ENCODE measurements around the gene METTL8. TPM values are rescaled to one million over a fixed set of nuclear protein-coding genes. Genes with fewer than 3 reads are reported as not detected.

Gene METTL8
- total and polyA plus RNA-seq, 8 donors, result 2.2 to 9.0 (median 5.8) TPM

DNA sequence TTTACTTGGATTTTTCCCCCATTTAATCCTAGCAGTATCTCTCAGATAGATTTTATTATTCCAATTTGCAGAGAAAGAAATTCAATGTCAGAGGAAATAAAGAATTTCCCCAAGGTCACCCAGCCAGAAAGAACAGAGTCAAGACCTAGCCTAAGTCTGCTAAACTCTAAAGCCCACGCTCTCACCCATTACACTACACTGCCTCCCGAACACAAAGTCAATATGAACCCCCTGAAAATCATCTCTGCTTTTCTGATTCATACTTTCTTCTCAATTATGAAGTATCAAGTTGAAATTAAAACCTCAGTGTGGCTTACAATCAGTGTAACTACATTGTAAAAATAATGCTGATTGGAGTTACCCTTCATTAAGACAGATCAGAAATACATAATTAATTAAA, 89.6 kb downstream of the METTL8 start:
- Histone ChIP-seq H3K9me3 (no peaks in the 10 kb centered on the region), H3K4me1 (no peaks in the 10 kb centered on the region), H3K4me3 (no peak overlapping the region), H3K36me3 (no peaks in the 10 kb centered on the region), H3K27ac (no peak overlapping the region), H3K27me3 (no peaks in the 10 kb centered on the region)
- WGBS, 2 donors, result 94 to 97% methylated on average over 2 of the region's 2 CpGs
- intact Hi-C loops (cut with DNase I), result no loop called here
- FAIRE-seq (no peak), DNase-seq (no peak), ATAC-seq (no peak)
- TF ChIP-seq, protein P1, sequence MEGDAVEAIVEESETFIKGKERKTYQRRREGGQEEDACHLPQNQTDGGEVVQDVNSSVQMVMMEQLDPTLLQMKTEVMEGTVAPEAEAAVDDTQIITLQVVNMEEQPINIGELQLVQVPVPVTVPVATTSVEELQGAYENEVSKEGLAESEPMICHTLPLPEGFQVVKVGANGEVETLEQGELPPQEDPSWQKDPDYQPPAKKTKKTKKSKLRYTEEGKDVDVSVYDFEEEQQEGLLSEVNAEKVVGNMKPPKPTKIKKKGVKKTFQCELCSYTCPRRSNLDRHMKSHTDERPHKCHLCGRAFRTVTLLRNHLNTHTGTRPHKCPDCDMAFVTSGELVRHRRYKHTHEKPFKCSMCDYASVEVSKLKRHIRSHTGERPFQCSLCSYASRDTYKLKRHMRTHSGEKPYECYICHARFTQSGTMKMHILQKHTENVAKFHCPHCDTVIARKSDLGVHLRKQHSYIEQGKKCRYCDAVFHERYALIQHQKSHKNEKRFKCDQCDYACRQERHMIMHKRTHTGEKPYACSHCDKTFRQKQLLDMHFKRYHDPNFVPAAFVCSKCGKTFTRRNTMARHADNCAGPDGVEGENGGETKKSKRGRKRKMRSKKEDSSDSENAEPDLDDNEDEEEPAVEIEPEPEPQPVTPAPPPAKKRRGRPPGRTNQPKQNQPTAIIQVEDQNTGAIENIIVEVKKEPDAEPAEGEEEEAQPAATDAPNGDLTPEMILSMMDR (IDR thresholded peaks at IDR 0.05), result no peak

DNA sequence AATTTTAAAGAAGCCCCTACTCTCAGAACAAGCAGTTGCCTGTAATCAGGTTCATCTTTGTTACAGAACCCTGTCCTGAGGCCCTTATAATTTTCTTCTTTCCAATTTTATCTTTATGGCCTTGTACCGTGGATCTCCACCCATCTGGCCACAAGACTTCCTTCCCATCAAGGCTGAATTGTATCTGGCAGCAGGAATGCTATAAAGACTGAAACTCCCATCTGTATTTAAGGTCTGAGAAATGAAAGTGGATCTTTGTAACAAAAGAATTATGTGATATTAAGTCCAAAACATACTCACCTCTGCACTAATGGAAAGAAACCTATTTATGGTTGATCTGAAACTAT, 91.8 kb downstream of the METTL8 start:
- intact Hi-C loops (cut with DNase I), result no loop called here
- 43% methylated on average over 1 of the region's 1 CpG for WGBS, 2 donors

DNA sequence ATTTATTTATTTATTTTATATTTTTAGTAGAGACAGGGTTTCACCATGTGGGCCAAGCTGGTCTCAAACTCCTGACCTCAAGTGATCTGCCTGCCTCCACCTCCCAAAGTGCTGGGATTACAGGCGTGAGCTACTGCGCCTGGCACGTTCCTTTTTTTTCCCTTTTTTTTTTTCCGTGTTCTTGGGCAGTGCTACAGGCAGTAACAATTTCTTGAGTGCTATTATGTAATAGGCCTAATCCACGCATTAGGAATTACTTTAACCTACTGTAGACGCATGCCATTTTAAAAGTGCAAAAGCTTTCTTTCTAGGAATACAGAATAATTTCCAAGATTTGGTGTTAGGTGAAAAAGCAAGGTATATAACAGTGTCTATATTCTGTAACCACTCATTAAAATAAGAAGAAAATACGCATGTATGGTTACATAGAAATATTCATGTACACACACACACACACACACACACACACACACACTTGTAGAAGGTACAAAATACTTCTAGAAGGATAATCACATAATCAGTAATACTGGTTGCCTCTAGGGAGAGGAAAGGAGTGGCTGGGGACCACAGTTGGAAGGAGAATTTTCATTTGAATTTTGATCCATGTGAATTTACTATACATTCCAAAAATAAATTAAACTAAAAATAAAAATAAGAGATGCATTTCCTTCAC, 92.3 kb downstream of the METTL8 start:
- FAIRE-seq, result no peak
- Histone ChIP-seq H3K4me1 (no peaks in the 10 kb centered on the region), H3K9me3 (no peaks in the 10 kb centered on the region), H3K27ac (no peak overlapping the region), H3K36me3 (no peaks in the 10 kb centered on the region), H3K27me3 (no peaks in the 10 kb centered on the region), H3K4me3 (no peak overlapping the region)
- 98 to 99% methylated on average over 7 of the region's 7 CpGs for WGBS, 2 donors
- ATAC-seq, result no peak
- TF ChIP-seq, protein P1 (IDR thresholded peaks at IDR 0.05), result no peak
- DNase-seq, result no peak
- intact Hi-C loops (cut with DNase I), result no loop called here

More for the DNA sequence above, 91.8 kb downstream of the METTL8 start:
- no peaks in the 10 kb centered on the region for H3K27me3 ChIP-seq
- TF ChIP-seq, protein P1 (IDR thresholded peaks at IDR 0.05), result no peak
- ATAC-seq, result no peak
- FAIRE-seq, result no peak
- no peaks in the 10 kb centered on the region for H3K9me3 ChIP-seq
- H3K27ac ChIP-seq, result no peak overlapping the region
- H3K4me1 ChIP-seq, result no peaks in the 10 kb centered on the region
- DNase-seq, result no peak
- H3K36me3 ChIP-seq, result no peaks in the 10 kb centered on the region
- no peak overlapping the region for H3K4me3 ChIP-seq

DNA sequence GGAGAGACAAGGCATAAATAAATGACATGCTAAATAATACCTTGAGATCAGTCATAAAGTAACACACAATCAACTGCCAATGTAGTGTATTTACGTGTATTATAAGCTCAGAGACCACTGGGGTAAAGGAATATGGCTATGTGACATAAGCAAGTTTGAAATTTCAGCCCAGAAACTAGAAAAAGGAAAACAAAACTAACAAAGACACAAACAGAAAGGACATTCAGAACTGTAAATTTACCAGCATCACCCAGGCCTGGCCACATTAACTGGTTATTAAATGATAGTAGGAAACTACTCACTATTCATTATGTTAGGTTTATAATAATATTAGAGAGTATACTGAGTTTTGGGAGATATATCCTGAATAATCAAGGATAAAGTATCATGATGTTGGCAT, 98.8 kb downstream of the METTL8 start:
- no peak for ATAC-seq
- Histone ChIP-seq H3K4me1 (no peaks in the 10 kb centered on the region), H3K36me3 (no peaks in the 10 kb centered on the region), H3K9me3 (no peaks in the 10 kb centered on the region), H3K4me3 (no peak overlapping the region), H3K27ac (no peak overlapping the region), H3K27me3 (no peaks in the 10 kb centered on the region)
- DNase-seq, result no peak
- 94 to 97% methylated on average over 1 of the region's 1 CpG for WGBS, 2 donors
- FAIRE-seq, result no peak
- intact Hi-C loops (cut with DNase I), result no loop called here
- TF ChIP-seq, protein P1 (IDR thresholded peaks at IDR 0.05), result no peak

DNA sequence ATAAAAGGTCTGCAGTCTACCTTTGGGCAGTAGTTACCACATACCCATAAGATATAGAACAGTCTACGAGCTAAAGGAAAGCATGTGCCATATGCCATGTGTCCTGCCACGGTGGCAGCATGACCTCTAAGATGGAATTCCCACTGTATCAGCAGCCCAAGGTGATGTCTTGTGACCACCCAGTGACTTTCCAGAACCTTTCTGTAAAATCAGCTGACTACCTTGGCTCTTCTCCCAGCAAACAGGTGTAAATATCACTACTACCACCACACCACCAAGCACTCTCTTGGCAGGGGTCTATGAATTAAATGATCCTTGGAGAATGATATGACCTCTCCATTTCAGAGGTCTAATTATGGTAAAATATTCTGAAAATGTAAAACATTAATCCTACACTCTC, 99.6 kb downstream of the METTL8 start:
- no peak overlapping the region for H3K4me3 ChIP-seq
- intact Hi-C loops (cut with DNase I), result no loop called here
- H3K9me3 ChIP-seq, result no peaks in the 10 kb centered on the region
- H3K36me3 ChIP-seq, result no peaks in the 10 kb centered on the region
- WGBS, 2 donors, result 55 to 66% methylated on average over 2 of the region's 2 CpGs
- ATAC-seq (peak in 2 of 4 donors; percentile 32 to 42), DNase-seq (no peak), FAIRE-seq (no peak)
- no peaks in the 10 kb centered on the region for H3K4me1 ChIP-seq
- TF ChIP-seq, protein P1 (IDR thresholded peaks at IDR 0.05), result no peak
- no peaks in the 10 kb centered on the region for H3K27me3 ChIP-seq
- H3K27ac ChIP-seq, result no peak overlapping the region

Data from pancreas (tissue), 10 donors.